GM12801 (cell line): Measurements from ENCODE around the gene ZNF654.

Experiments used
- CTCF ChIP-seq: IDR thresholded peaks from one replicate; pipeline ENCODE4 v1.5.1; 2011; ENCODE audit warnings: control low read depth; ENCODE audit not compliant: insufficient read length; ENCODE audit errors: extremely low read depth

Gene ZNF654

GRCh38 chr3:88142094-88142624 lies 83.1 kb downstream of the ZNF654 start:
- no peak for TF ChIP-seq CTCF

GRCh38 chr3:88147261-88147660 lies 88.2 kb downstream of the ZNF654 start:
- TF ChIP-seq CTCF = no peak

GRCh38 chr3:88148651-88149050 lies 89.6 kb downstream of the ZNF654 start:
- TF ChIP-seq CTCF = no peak

- no peak for TF ChIP-seq CTCF
Measured at GRCh38 chr3:88149101-88149508, 90.0 kb downstream of the ZNF654 start.

- no peak for TF ChIP-seq CTCF
Measured at GRCh38 chr3:88149509-88150362, 90.7 kb downstream of the ZNF654 start, which contains the start of gene C3orf38. TSS of gene C3orf38 (plus strand) at chr3:88149959. CDS start at chr3:88150053, 94 bp downstream.

- no peak for TF ChIP-seq CTCF
Measured at GRCh38 chr3:88150371-88150770, 91.3 kb downstream of the ZNF654 start.

GRCh38 chr3:88150806-88151205 lies 91.8 kb downstream of the ZNF654 start:
- no peak for TF ChIP-seq CTCF
